SK-N-SH (cell line): ENCODE measurements around the gene DOCK10. TPM values are rescaled to one million over a fixed set of nuclear protein-coding genes. Genes with fewer than 3 reads are reported as not detected.

Experiments
- CTCF ChIA-PET: fragments of 300-600, 350-600 bp; formaldehyde crosslinking; extraction: SDS; loops from one replicate; lab custom pipeline; 2021; lab: Yijun Ruan, JAX
- POLR2A ChIA-PET: fragments of 350-600 bp; sonication (Branson Sonifier 250); formaldehyde crosslinking; extraction: SDS; loops from one replicate; lab custom pipeline; 2020; ENCODE audit warnings: antibody characterized with exemption, inconsistent platforms; lab: Yijun Ruan, JAX
- DNase-seq: peaks from one replicate; pipeline ENCODE4 v3.0.0; 2012
- H2AFZ ChIP-seq: fragments of 200-600 bp; sonication (generic); 2 replicates; pipeline ENCODE4 v1.8.1; 2016; ENCODE audit warnings: antibody characterized with exemption, mild to moderate bottlenecking, low read depth
- H3F3A ChIP-seq: fragments of 200-600 bp; sonication (generic); replicated peaks from 2 replicates; pipeline ENCODE3; 2016; ENCODE audit warnings: antibody characterized with exemption, mild to moderate bottlenecking; ENCODE audit not compliant: insufficient read depth
- H3K27ac ChIP-seq, 2 experiments: fragments of 200-500 bp in 1 of 2; fragments of 200-600 bp in 1 of 2; sonication (Bioruptor generic) in 1 of 2; sonication (generic), shearing (Covaris generic) in 1 of 2; 2 replicates each; pipeline versions ENCODE4 v1.5.1 to v1.6.1; 2014 to 2016; ENCODE audit warnings: low read depth in 2 of 2, inconsistent platforms in 1 of 2, low read length in 1 of 2, mild to moderate bottlenecking in 1 of 2, mixed read lengths in 1 of 2
- H3K27me3 ChIP-seq: fragments of 200-600 bp; sonication (generic), shearing (Covaris generic); 2 replicates; pipeline ENCODE4 v1.6.1; 2016; ENCODE audit warnings: mixed run types; ENCODE audit not compliant: insufficient read depth
- H3K36me3 ChIP-seq, 2 experiments: fragments of 200-500 bp in 1 of 2; fragments of 200-600 bp in 1 of 2; sonication (Bioruptor generic) in 1 of 2; sonication (generic) in 1 of 2; replicated peaks in 1 of 2; 2 replicates each; pipeline versions ENCODE3 to v1.5.1; 2014 to 2016; ENCODE audit warnings: low read length in 1 of 2, mild to moderate bottlenecking in 1 of 2; ENCODE audit not compliant: insufficient read depth in 2 of 2, control insufficient read depth in 1 of 2
- H3K4me1 ChIP-seq, 2 experiments: fragments of 200-500 bp in 1 of 2; fragments of 200-600 bp in 1 of 2; sonication (Bioruptor generic) in 1 of 2; sonication (generic), shearing (Covaris generic) in 1 of 2; 2 replicates each; pipeline versions ENCODE4 v1.5.1 to v1.6.1; 2014 to 2016; ENCODE audit warnings: low read depth in 1 of 2, low read length in 1 of 2, mixed run types in 1 of 2; ENCODE audit not compliant: insufficient read depth in 2 of 2, control insufficient read depth in 1 of 2
- H3K4me2 ChIP-seq: fragments of 200-600 bp; sonication (generic), shearing (Covaris generic); 2 replicates; pipeline ENCODE4 v1.6.1; 2017; ENCODE audit warnings: mixed run types
- H3K4me3 ChIP-seq, 2 experiments: fragments of 200-500 bp in 1 of 2; fragments of 200-600 bp in 1 of 2; sonication (Bioruptor generic) in 1 of 2; sonication (generic), shearing (Covaris generic) in 1 of 2; 2 replicates each; pipeline versions ENCODE4 v1.5.1 to v1.8.1; 2014 to 2016; ENCODE audit warnings: low read depth in 2 of 2, inconsistent platforms in 1 of 2, low read length in 1 of 2, mild to moderate bottlenecking in 1 of 2, mixed read lengths in 1 of 2, moderate library complexity in 1 of 2
- H3K79me2 ChIP-seq: fragments of 200-600 bp; sonication (generic); 2 replicates; pipeline ENCODE4 v1.8.1; 2017; ENCODE audit warnings: mild to moderate bottlenecking; ENCODE audit not compliant: insufficient read depth
- H3K9ac ChIP-seq: fragments of 200-600 bp; sonication (generic); 2 replicates; pipeline ENCODE4 v1.6.1; 2017; ENCODE audit warnings: mixed run types
- H3K9me2 ChIP-seq: fragments of 200-600 bp; sonication (generic); 2 replicates; pipeline ENCODE4 v1.6.1; 2017; ENCODE audit warnings: mixed run types
- H3K9me3 ChIP-seq: fragments of 200-600 bp; sonication (generic); 2 replicates; pipeline ENCODE4 v1.6.1; 2017; ENCODE audit warnings: mixed run types, mild to moderate bottlenecking, moderate library complexity
- H4K20me1 ChIP-seq: fragments of 200-600 bp; sonication (generic); 2 replicates; pipeline ENCODE4 v1.6.1; 2017; ENCODE audit warnings: mild to moderate bottlenecking, mixed run types; ENCODE audit not compliant: insufficient read depth
- EP300 ChIP-seq, 2 experiments: IDR thresholded peaks; 2 replicates each; pipeline versions ENCODE4 v1.4.0 to v1.6.1; 2012; ENCODE audit warnings: borderline replicate concordance in 1 of 2, low read depth in 1 of 2, low read length in 1 of 2
- EZH2phosphoT487 ChIP-seq: fragments of 200-600 bp; sonication (generic); IDR thresholded peaks from 2 replicates; pipeline ENCODE4 v1.6.1; 2017; ENCODE audit warnings: low read depth, mixed run types, mild to moderate bottlenecking, antibody characterized with exemption, moderate library complexity, borderline replicate concordance
- FOSL2 ChIP-seq: IDR thresholded peaks from 2 replicates; pipeline ENCODE4 v1.4.0; 2012; ENCODE audit warnings: low read depth, mild to moderate bottlenecking, moderate library complexity, borderline replicate concordance
- GABPA ChIP-seq: IDR thresholded peaks from 2 replicates; pipeline ENCODE4 v1.4.0; 2012; ENCODE audit warnings: low read depth, mild to moderate bottlenecking
- MXI1 ChIP-seq: IDR thresholded peaks from 2 replicates; pipeline ENCODE4 v1.6.1; 2012; ENCODE audit warnings: mild to moderate bottlenecking, low read depth, low read length, improper control_type of control experiment
- PBX3 ChIP-seq: IDR thresholded peaks from 2 replicates; pipeline ENCODE4; 2012
- POLR2AphosphoS5 ChIP-seq: IDR thresholded peaks from 2 replicates; pipeline ENCODE4 v1.6.1; 2012; ENCODE audit warnings: low read depth, low read length
- RXRA ChIP-seq: IDR thresholded peaks from 2 replicates; pipeline ENCODE4 v1.4.0; 2012; ENCODE audit warnings: low read depth, mild to moderate bottlenecking, borderline replicate concordance
- SMC3 ChIP-seq: IDR thresholded peaks from 2 replicates; pipeline ENCODE4 v1.6.1; 2012; ENCODE audit warnings: low read depth, low read length, improper control_type of control experiment
- TCF12 ChIP-seq: IDR thresholded peaks from 2 replicates; pipeline ENCODE4 v1.4.0; 2012
- TEAD4 ChIP-seq: IDR thresholded peaks from 2 replicates; pipeline ENCODE4 v1.4.0; 2012; ENCODE audit warnings: mild to moderate bottlenecking, borderline replicate concordance; ENCODE audit not compliant: insufficient read depth
- WGBS: methylation state at CpG from one replicate; pipeline ENCODE4 v1.1.6; 2017; ENCODE audit warnings: low lambda C conversion rate; 5-methylcytosine and 5-hydroxymethylcytosine counted together
- polyA plus RNA-seq, 3 experiments: library from polyadenylated mRNA; depleted of rRNA; stranded (reverse); fragments of >200 nt; gene quantifications; 2 replicates each; pipeline ENCODE4 v1.2.3, GENCODE V29; 2012
- TF ChIP-seq, protein P1 (sequence below): fragments of 150-350 bp; IDR thresholded peaks from 2 replicates; pipeline ENCODE4 v1.6.1; 2017; ENCODE audit warnings: antibody characterized with exemption, low read length, low read depth, borderline replicate concordance
- TF ChIP-seq, protein P2 (sequence below): IDR thresholded peaks from 2 replicates; pipeline ENCODE4 v1.4.0; 2012; ENCODE audit warnings: low read depth

Gene DOCK10
- polyA plus RNA-seq, 1 of the 3 experiments (the other 2 are of a cell fraction), result 24.1 TPM

DNA sequence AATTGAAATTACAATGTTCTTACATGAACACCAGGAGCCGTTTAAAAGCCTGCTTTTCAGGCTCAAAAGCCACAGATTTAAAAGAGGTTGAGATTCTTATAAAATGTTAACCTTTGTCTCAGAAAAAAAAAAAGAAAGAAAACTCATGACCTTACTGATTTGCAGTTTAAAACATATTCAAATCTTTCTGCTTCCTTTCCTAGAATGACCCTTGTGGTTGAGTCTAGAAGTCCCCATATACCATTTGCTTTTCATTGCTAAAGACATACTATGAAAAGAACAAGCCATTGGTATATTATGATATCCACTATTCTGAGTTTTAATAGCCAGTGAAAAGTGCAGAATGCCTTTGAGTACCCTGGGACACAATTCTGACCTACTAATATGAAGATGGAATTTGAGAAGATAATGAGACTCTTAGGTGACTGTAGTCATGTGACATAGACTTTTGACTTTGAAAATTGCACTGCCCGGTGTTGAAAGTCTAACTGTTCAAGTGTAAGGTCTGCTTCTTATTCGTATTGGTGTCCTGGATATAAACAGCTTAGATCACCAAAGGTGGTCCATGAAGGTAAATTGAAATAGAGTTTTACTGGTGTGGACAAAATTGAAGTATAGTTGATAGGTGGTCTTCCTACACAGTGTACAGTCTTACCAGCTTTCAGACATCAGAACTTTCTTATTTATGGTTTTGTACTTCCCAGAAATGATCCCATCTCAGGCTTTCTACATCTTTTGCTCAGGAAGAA is 117.0 kb downstream of the DOCK10 start (continued):
- TF ChIP-seq, protein P1, sequence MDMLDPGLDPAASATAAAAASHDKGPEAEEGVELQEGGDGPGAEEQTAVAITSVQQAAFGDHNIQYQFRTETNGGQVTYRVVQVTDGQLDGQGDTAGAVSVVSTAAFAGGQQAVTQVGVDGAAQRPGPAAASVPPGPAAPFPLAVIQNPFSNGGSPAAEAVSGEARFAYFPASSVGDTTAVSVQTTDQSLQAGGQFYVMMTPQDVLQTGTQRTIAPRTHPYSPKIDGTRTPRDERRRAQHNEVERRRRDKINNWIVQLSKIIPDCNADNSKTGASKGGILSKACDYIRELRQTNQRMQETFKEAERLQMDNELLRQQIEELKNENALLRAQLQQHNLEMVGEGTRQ, result no peak
- no peak for TF ChIP-seq TCF12
- no peak for TF ChIP-seq RXRA
- no peak for TF ChIP-seq EZH2phosphoT487
- no peak for TF ChIP-seq PBX3
- TF ChIP-seq, protein P2, sequence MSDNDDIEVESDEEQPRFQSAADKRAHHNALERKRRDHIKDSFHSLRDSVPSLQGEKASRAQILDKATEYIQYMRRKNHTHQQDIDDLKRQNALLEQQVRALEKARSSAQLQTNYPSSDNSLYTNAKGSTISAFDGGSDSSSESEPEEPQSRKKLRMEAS, result no peak
- TF ChIP-seq TEAD4, result no peak

DNA sequence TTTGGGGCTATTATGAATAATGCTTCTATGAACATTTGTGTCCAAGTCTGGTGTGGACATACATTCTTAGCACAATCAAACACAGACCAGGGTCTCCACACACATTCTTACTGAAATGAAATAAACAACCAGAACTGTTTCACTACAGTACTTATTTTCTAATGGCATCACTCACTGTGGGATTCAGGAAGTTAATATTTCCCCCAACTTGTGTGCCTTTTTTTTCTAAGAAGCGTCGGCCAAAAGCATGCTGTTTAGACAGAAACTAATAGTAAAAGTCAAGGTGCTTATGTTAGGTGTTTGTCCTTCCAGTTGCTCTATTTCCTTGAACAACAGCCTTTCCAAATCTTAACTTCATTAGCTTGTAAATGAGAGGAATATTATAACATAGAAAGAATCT is 117.6 kb downstream of the DOCK10 start:
- ChIA-PET POLR2A (no interaction called here), CTCF (no interaction called here)
- Histone ChIP-seq H3K36me3 (peaks cover 3 to 24% of the 10 kb centered on the region in 2 experiments), H2AFZ (no peak overlapping the region), H3K9me2 (no peaks in the 10 kb centered on the region), H3K9me3 (no peaks in the 10 kb centered on the region), H3K79me2 (no peaks in the 10 kb centered on the region), H3K27me3 (no peaks in the 10 kb centered on the region), H3K27ac (peak overlapping the region in 1 of 2 experiments; percentile 88; a peak in 1 of 4 replicates), H3K4me3 (no peak overlapping the region), H3K4me2 (no peak overlapping the region), H3K9ac (no peak overlapping the region), H4K20me1 (no peaks in the 10 kb centered on the region), H3K4me1 (peaks cover 0 to 13% of the 10 kb centered on the region in 2 experiments; a peak in 2 of 4 replicates), H3F3A (peaks cover 30% of the 10 kb centered on the region)
- DNase-seq, result no peak
- WGBS, result 100% methylated on average over 2 of the region's 2 CpGs
- TF ChIP-seq SMC3 (no peak), FOSL2 (no peak), EP300 (IDR thresholded peaks at IDR 0.05; ENCODE audit: borderline replicate concordance in 1 of 2, low read depth in 1 of 2, low read length in 1 of 2) (no peak), MXI1 (no peak), GABPA (no peak), POLR2AphosphoS5 (no peak)
